OCI-LY3 (cell line): ENCODE data around the gene INTS12.
"Not testable (repeated sequence)": the region's sequence is repeated elsewhere in the genome, so short reads cannot be mapped to it uniquely, and the experiment has no call there.

ENCODE experiments used
- CTCF ChIP-seq: fragments of 200-600, 300-600 bp; sonication (generic); IDR thresholded peaks from 2 replicates; pipeline ENCODE4 v1.5.1; 2014; ENCODE audit warnings: antibody characterized with exemption, low read length, low read depth
- EZH2phosphoT487 ChIP-seq: fragments of 200-600 bp; shearing (Covaris generic); IDR thresholded peaks from 2 replicates; pipeline ENCODE4 v1.6.1; 2018; ENCODE audit warnings: antibody characterized with exemption, mixed run types, low read depth

GRCh38 chr4:105694812-105695211, 13.7 kb downstream of the INTS12 start:
- TF ChIP-seq CTCF, EZH2phosphoT487: not testable (repeated sequence)
